Uterus (tissue), 2 donors: Measurements from ENCODE around the gene SHISA9.

Experiments
- CTCF ChIP-seq, 4 experiments: fragments of 200-600 bp in 2 of 4; fragments of 450-650 bp in 2 of 4; sonication (generic) in 2 of 4; IDR thresholded peaks; one replicate each; pipeline ENCODE4 v1.5.1; 2016 to 2019; ENCODE audit warnings: antibody characterized with exemption in 4 of 4, mild to moderate bottlenecking in 2 of 4, moderate library complexity in 1 of 4
- POLR2A ChIP-seq, 2 donors: fragments of 450-650 bp; IDR thresholded peaks; one replicate each; pipeline ENCODE4 v1.6.1; 2016; ENCODE audit warnings: antibody characterized with exemption in 2 of 2, mild to moderate bottlenecking in 1 of 2, moderate library complexity in 1 of 2

GRCh38 chr16:13120557-13120956 lies 219.2 kb downstream of the SHISA9 start:
- no peak for TF ChIP-seq CTCF (IDR thresholded peaks at IDR 0.05)
- TF ChIP-seq POLR2A (IDR thresholded peaks at IDR 0.05) = no peak
